Kidney tubule cell (primary cell): ENCODE results near the gene P3H4.

ENCODE experiments used
- DNase-seq: peaks from one replicate; pipeline ENCODE4 v3.0.0-alpha.2; 2018; ENCODE audit warnings: low spot score

The P3H4 gene

GRCh38 chr17:41822216-41823140 lies 10.7 kb upstream of the P3H4 start:
- DNase-seq = no peak

GRCh38 chr17:41821776-41822175 lies 10.0 kb upstream of the P3H4 start:
- no peak for DNase-seq

GRCh38 chr17:41818024-41818423 lies 6.3 kb upstream of the P3H4 start:
- no peak for DNase-seq

GRCh38 chr17:41816637-41817320 lies 5.0 kb upstream of the P3H4 start:
- no peak for DNase-seq

GRCh38 chr17:41814195-41814594 lies 2.4 kb upstream of the P3H4 start:
- DNase-seq = peak; percentile 84

- no peak for DNase-seq
Measured at GRCh38 chr17:41813699-41814124, 2.0 kb upstream of the P3H4 start.

- DNase-seq = no peak
Measured at GRCh38 chr17:41813152-41813680, 1.5 kb upstream of the P3H4 start.

- peak; percentile 74 for DNase-seq
Measured at GRCh38 chr17:41812381-41813151, 817 bp upstream of the P3H4 start, which contains the start of gene FKBP10. FKBP10 (plus strand) TSS chr17:41813004; CDS start chr17:41813035, 31 bp downstream.

GRCh38 chr17:41810659-41811548 lies 845 bp downstream of the P3H4 start:
- DNase-seq = no peak

GRCh38 chr17:41806685-41807445 lies 4.9 kb downstream of the P3H4 start:
- DNase-seq = no peak

GRCh38 chr17:41803049-41804020 lies 8.4 kb downstream of the P3H4 start:
- peak; percentile 20 for DNase-seq

- peak; percentile 96 for DNase-seq
Measured at GRCh38 chr17:41801374-41802271, 10.1 kb downstream of the P3H4 start.

GRCh38 chr17:41800601-41801373 lies 11.0 kb downstream of the P3H4 start:
- peak; percentile 97 for DNase-seq

GRCh38 chr17:41799366-41799765 lies 12.4 kb downstream of the P3H4 start:
- DNase-seq = peak; percentile 28

GRCh38 chr17:41797377-41797776 lies 14.4 kb downstream of the P3H4 start:
- no peak for DNase-seq

GRCh38 chr17:41796121-41796895 lies 15.4 kb downstream of the P3H4 start:
- DNase-seq = no peak
